KMS-11 (cell line): ENCODE measurements around the gene AKR1C3.
"Not testable (repeated sequence)": the region's sequence is repeated elsewhere in the genome, so short reads cannot be mapped to it uniquely, and the experiment has no call there.

Source experiments
- H2AFZ ChIP-seq: fragments of 200-600 bp; sonication (generic); 2 replicates; pipeline ENCODE4 v1.6.1; 2016; ENCODE audit warnings: antibody characterized with exemption, mixed run types, low read depth
- H3K27ac ChIP-seq: fragments of 200-600 bp; sonication (generic); 2 replicates; pipeline ENCODE4 v1.6.1; 2016; ENCODE audit warnings: mild to moderate bottlenecking, mixed run types
- H3K27me3 ChIP-seq: fragments of 200-600 bp; sonication (generic); 2 replicates; pipeline ENCODE4 v1.6.1; 2017; ENCODE audit warnings: mild to moderate bottlenecking, low read depth, mixed run types, moderate library complexity; ENCODE audit not compliant: insufficient read depth
- H3K36me3 ChIP-seq: fragments of 200-600 bp; sonication (generic); 2 replicates; pipeline ENCODE4 v1.6.1; 2017; ENCODE audit warnings: mild to moderate bottlenecking, mixed run types; ENCODE audit not compliant: insufficient read depth
- H3K4me1 ChIP-seq: fragments of 200-600 bp; sonication (generic); 2 replicates; pipeline ENCODE4 v1.6.1; 2016; ENCODE audit warnings: mild to moderate bottlenecking, low read depth, mixed run types; ENCODE audit not compliant: poor library complexity, severe bottlenecking
- H3K4me2 ChIP-seq: fragments of 200-600 bp; sonication (generic); 2 replicates; pipeline ENCODE4 v1.7.0; 2016; ENCODE audit warnings: mild to moderate bottlenecking, mixed run types
- H3K4me3 ChIP-seq: fragments of 200-600 bp; sonication (generic); IDR thresholded peaks from 2 replicates; pipeline ENCODE4 v1.6.1; 2017; ENCODE audit warnings: low read depth, low read length, mixed read lengths; ENCODE audit not compliant: insufficient read depth
- H3K79me2 ChIP-seq: fragments of 200-600 bp; sonication (generic); 2 replicates; pipeline ENCODE4 v1.6.1; 2016; ENCODE audit warnings: low read depth, mixed run types; ENCODE audit not compliant: insufficient read depth
- H3K9ac ChIP-seq: fragments of 200-600 bp; sonication (generic); 2 replicates; pipeline ENCODE4 v1.6.1; 2016; ENCODE audit warnings: mild to moderate bottlenecking, mixed run types
- H4K20me1 ChIP-seq: fragments of 200-600 bp; sonication (generic); 2 replicates; pipeline ENCODE4 v1.6.1; 2016; ENCODE audit warnings: mild to moderate bottlenecking, mixed run types; ENCODE audit not compliant: insufficient read depth
- CTCF ChIP-seq: fragments of 200-600 bp; sonication (generic); conservative IDR thresholded peaks from 2 replicates; pipeline ENCODE4 v1.6.1; 2017; ENCODE audit warnings: low read depth, mild to moderate bottlenecking, antibody characterized with exemption, low read length, moderate library complexity, mixed read lengths

Gene AKR1C3

GRCh38 chr10:5047912-5048628 lies 46.1 kb upstream of the AKR1C3 start:
- Histone ChIP-seq H3K4me1 (no peaks in the 10 kb centered on the region), H2AFZ (no peak overlapping the region), H3K27me3 (no peaks in the 10 kb centered on the region), H3K4me2 (no peak overlapping the region), H3K79me2 (no peaks in the 10 kb centered on the region), H3K4me3 (no peak overlapping the region), H3K27ac (no peak overlapping the region), H4K20me1 (no peaks in the 10 kb centered on the region), H3K36me3 (no peaks in the 10 kb centered on the region), H3K9ac (no peak overlapping the region)
- TF ChIP-seq CTCF: no peak

- H3K4me1 ChIP-seq, H2AFZ ChIP-seq, H3K27me3 ChIP-seq, H3K4me3 ChIP-seq, H3K27ac ChIP-seq, H3K4me2 ChIP-seq, H3K9ac ChIP-seq, H3K36me3 ChIP-seq, H4K20me1 ChIP-seq, H3K79me2 ChIP-seq: not testable (repeated sequence)
Observed at GRCh38 chr10:5052951-5053500, 41.2 kb upstream of the AKR1C3 start.

GRCh38 chr10:5054831-5055230 lies 39.4 kb upstream of the AKR1C3 start:
- not testable (repeated sequence) for H2AFZ ChIP-seq, H3K4me3 ChIP-seq, H3K79me2 ChIP-seq, H3K27ac ChIP-seq, H4K20me1 ChIP-seq, H3K27me3 ChIP-seq, H3K4me2 ChIP-seq, H3K4me1 ChIP-seq, H3K36me3 ChIP-seq, H3K9ac ChIP-seq

- not testable (repeated sequence) for H3K36me3 ChIP-seq, H3K27me3 ChIP-seq, H3K4me3 ChIP-seq, H4K20me1 ChIP-seq, H3K27ac ChIP-seq, H3K4me1 ChIP-seq, H2AFZ ChIP-seq, H3K4me2 ChIP-seq, H3K9ac ChIP-seq, H3K79me2 ChIP-seq
Observed at GRCh38 chr10:5059267-5059666, 34.9 kb upstream of the AKR1C3 start.

GRCh38 chr10:5060791-5061190 lies 33.4 kb upstream of the AKR1C3 start:
- H3K4me3 ChIP-seq, H3K79me2 ChIP-seq, H3K4me1 ChIP-seq: not testable (repeated sequence)

GRCh38 chr10:5064656-5065055 lies 29.6 kb upstream of the AKR1C3 start:
- Histone ChIP-seq H2AFZ (no peak overlapping the region), H3K4me1 (no peaks in the 10 kb centered on the region), H3K4me2 (no peak overlapping the region), H3K9ac (no peak overlapping the region), H3K27ac (no peak overlapping the region), H3K36me3 (no peaks in the 10 kb centered on the region), H3K79me2 (no peaks in the 10 kb centered on the region), H3K4me3 (no peak overlapping the region), H3K27me3 (no peaks in the 10 kb centered on the region), H4K20me1 (no peaks in the 10 kb centered on the region)
- no peak for TF ChIP-seq CTCF

More at GRCh38 chr10:5060791-5061190, 33.4 kb upstream of the AKR1C3 start:
- H3K9ac ChIP-seq, H4K20me1 ChIP-seq, H3K27me3 ChIP-seq, H2AFZ ChIP-seq, H3K27ac ChIP-seq, H3K36me3 ChIP-seq, H3K4me2 ChIP-seq: not testable (repeated sequence)
